ENCODE measurements around the gene GPD2.

Gene GPD2

GRCh38 chr2:156483741-156484173 is 47.6 kb downstream of the GPD2 start:
- 0 out of 2 replicates have a peak, but pooled peaks have one; percentile 8 for TF ChIP-seq ISL1 (CRISPR knock-in tag; IDR thresholded peaks at IDR 0.05)
- no peak for TF ChIP-seq ARNTL (CRISPR knock-in tag; IDR thresholded peaks at IDR 0.05; ENCODE audit: borderline replicate concordance, low read depth)
- peak; percentile 27; the same call in 2 of the 3 replicates for ATAC-seq

GRCh38 chr2:156486147-156486546 is 50.0 kb downstream of the GPD2 start:
- TF ChIP-seq ISL1 (CRISPR knock-in tag; IDR thresholded peaks at IDR 0.05), result no peak
- no peak for TF ChIP-seq ESRRG (CRISPR knock-in tag; IDR thresholded peaks at IDR 0.05)
- no peak for TF ChIP-seq ZNF70 (CRISPR knock-in tag; IDR thresholded peaks at IDR 0.05)
- no peak for TF ChIP-seq SNAI2 (CRISPR knock-in tag; IDR thresholded peaks at IDR 0.05)
- no peak for TF ChIP-seq GLIS3 (CRISPR knock-in tag; IDR thresholded peaks at IDR 0.05)
- no peak for TF ChIP-seq CSRNP3 (CRISPR knock-in tag; IDR thresholded peaks at IDR 0.05)
- no peak for TF ChIP-seq TOX (CRISPR knock-in tag; IDR thresholded peaks at IDR 0.05; ENCODE audit: borderline replicate concordance)
- no peak for TF ChIP-seq TSHZ2 (CRISPR knock-in tag; IDR thresholded peaks at IDR 0.05)
- no peak for TF ChIP-seq BACH2 (CRISPR knock-in tag; IDR thresholded peaks at IDR 0.05; ENCODE audit: borderline replicate concordance)
- TF ChIP-seq ZFP3 (CRISPR knock-in tag; IDR thresholded peaks at IDR 0.05), result no peak
- TF ChIP-seq POU6F1 (CRISPR knock-in tag; IDR thresholded peaks at IDR 0.05; ENCODE audit: borderline replicate concordance, low read depth), result no peak
- no peak for TF ChIP-seq ZNF8 (CRISPR knock-in tag; IDR thresholded peaks at IDR 0.05)
- TF ChIP-seq CSDC2 (CRISPR knock-in tag; IDR thresholded peaks at IDR 0.05), result no peak
- TF ChIP-seq ARNTL (CRISPR knock-in tag; IDR thresholded peaks at IDR 0.05; ENCODE audit: borderline replicate concordance, low read depth), result no peak
- no peak for TF ChIP-seq RARB (CRISPR knock-in tag; IDR thresholded peaks at IDR 0.05)
- TF ChIP-seq CREB5 (CRISPR knock-in tag; IDR thresholded peaks at IDR 0.05; ENCODE audit: low read depth), result no peak
- TF ChIP-seq ZFP30 (CRISPR knock-in tag; IDR thresholded peaks at IDR 0.05), result no peak
- TF ChIP-seq OSR1 (CRISPR knock-in tag; IDR thresholded peaks at IDR 0.05), result no peak
- no peak for TF ChIP-seq ZC3H10 (CRISPR knock-in tag; IDR thresholded peaks at IDR 0.05)
- peak; percentile 55; the same call in 2 of the 3 replicates for ATAC-seq

- no peak for ATAC-seq
Observed at GRCh38 chr2:156486614-156487013, 50.4 kb downstream of the GPD2 start.

More at GRCh38 chr2:156486614-156487013, 50.4 kb downstream of the GPD2 start:
- TF ChIP-seq ZFP30 (CRISPR knock-in tag; IDR thresholded peaks at IDR 0.05) (no peak), SNAI2 (CRISPR knock-in tag; IDR thresholded peaks at IDR 0.05) (no peak), OSR1 (CRISPR knock-in tag; IDR thresholded peaks at IDR 0.05) (no peak), POU6F1 (CRISPR knock-in tag; IDR thresholded peaks at IDR 0.05; ENCODE audit: borderline replicate concordance, low read depth) (no peak), RARB (CRISPR knock-in tag; IDR thresholded peaks at IDR 0.05) (no peak), PATZ1 (CRISPR knock-in tag; IDR thresholded peaks at IDR 0.05; ENCODE audit: borderline replicate concordance) (no peak), GLIS3 (CRISPR knock-in tag; IDR thresholded peaks at IDR 0.05) (no peak), CSRNP3 (CRISPR knock-in tag; IDR thresholded peaks at IDR 0.05) (no peak), CREB5 (CRISPR knock-in tag; IDR thresholded peaks at IDR 0.05; ENCODE audit: low read depth) (no peak), BACH2 (CRISPR knock-in tag; IDR thresholded peaks at IDR 0.05; ENCODE audit: borderline replicate concordance) (no peak), ZNF565 (CRISPR knock-in tag; conservative IDR thresholded peaks at IDR 0.05; ENCODE audit: low read depth) (no peak), TOX (CRISPR knock-in tag; IDR thresholded peaks at IDR 0.05; ENCODE audit: borderline replicate concordance) (no peak)

All from SK-N-SH treated with all-trans-retinoic acid at 6 μM for 48 hours (cell line).